Liver (tissue), 9 donors: ENCODE data around the gene ULK1. TPM values are rescaled to one million over a fixed set of nuclear protein-coding genes. Genes with fewer than 3 reads are reported as not detected.

Source experiments
- DNase-seq: peaks from one replicate; pipeline ENCODE4 v3.0.0-alpha.2; 2017; ENCODE audit warnings: low spot score
- H3K27ac ChIP-seq, 2 donors: one replicate each; pipeline ENCODE4 v1.7.0; 2013; ENCODE audit warnings: inconsistent platforms in 2 of 2, low read length in 2 of 2, control low read depth in 1 of 2, low read depth in 1 of 2, mild to moderate bottlenecking in 1 of 2
- H3K27me3 ChIP-seq, 4 donors: one replicate each; pipeline versions ENCODE4 v1.6.1 to v1.7.0; 2013; ENCODE audit warnings: low read length in 3 of 4, inconsistent platforms in 1 of 4, mild to moderate bottlenecking in 1 of 4, moderate library complexity in 1 of 4; ENCODE audit not compliant: control insufficient read depth in 4 of 4, insufficient read depth in 4 of 4
- H3K36me3 ChIP-seq, 4 donors: one replicate each; pipeline versions ENCODE4 v1.6.1 to v1.7.0; 2013; ENCODE audit warnings: low read length in 3 of 4, mild to moderate bottlenecking in 3 of 4, low read depth in 1 of 4, moderate library complexity in 1 of 4; ENCODE audit not compliant: control insufficient read depth in 4 of 4, insufficient read depth in 3 of 4
- H3K4me1 ChIP-seq, 4 donors: one replicate each; pipeline versions ENCODE4 v1.6.1 to v1.7.0; 2013; ENCODE audit warnings: low read length in 3 of 4, mild to moderate bottlenecking in 3 of 4, moderate library complexity in 1 of 4; ENCODE audit not compliant: control insufficient read depth in 4 of 4, insufficient read depth in 4 of 4
- H3K4me3 ChIP-seq, 3 donors: one replicate each; pipeline versions ENCODE4 v1.6.1 to v1.7.0; 2013; ENCODE audit warnings: low read length in 3 of 3, control low read depth in 1 of 3, low read depth in 1 of 3, mild to moderate bottlenecking in 1 of 3
- H3K9ac ChIP-seq, 2 donors: one replicate each; pipeline ENCODE4 v1.7.0; 2013; ENCODE audit warnings: low read length in 2 of 2, mild to moderate bottlenecking in 2 of 2, moderate library complexity in 2 of 2, control low read depth in 1 of 2, low read depth in 1 of 2
- H3K9me3 ChIP-seq, 4 donors: one replicate each; pipeline versions ENCODE4 v1.6.1 to v1.7.0; 2013; ENCODE audit warnings: low read length in 3 of 4; ENCODE audit not compliant: control insufficient read depth in 4 of 4
- EGR1 ChIP-seq, 2 donors: IDR thresholded peaks; 2 replicates each; pipeline ENCODE4 v1.6.1; 2016 to 2018; ENCODE audit warnings: antibody characterized with exemption in 2 of 2, low read depth in 2 of 2
- FOXA1 ChIP-seq: IDR thresholded peaks from 2 replicates; pipeline ENCODE4 v1.6.1; 2016; ENCODE audit warnings: antibody characterized with exemption
- FOXA2 ChIP-seq: IDR thresholded peaks from 2 replicates; pipeline ENCODE4 v1.6.1; 2016; ENCODE audit warnings: antibody characterized with exemption
- GABPA ChIP-seq, 2 donors: IDR thresholded peaks in 1 of 2; conservative IDR thresholded peaks in 1 of 2; 2 replicates each; pipeline ENCODE4 v1.6.1; 2016; ENCODE audit warnings: antibody characterized with exemption in 2 of 2, mild to moderate bottlenecking in 1 of 2, moderate library complexity in 1 of 2
- HNF4A ChIP-seq, 2 donors: conservative IDR thresholded peaks; 2 replicates each; pipeline ENCODE4 v1.6.1; 2016; ENCODE audit warnings: antibody characterized with exemption in 2 of 2, mild to moderate bottlenecking in 2 of 2
- HNF4G ChIP-seq: IDR thresholded peaks from 2 replicates; pipeline ENCODE4 v1.6.1; 2016; ENCODE audit warnings: antibody characterized with exemption
- JUND ChIP-seq, 2 donors: IDR thresholded peaks; 2 replicates each; pipeline ENCODE4 v1.6.1; 2016; ENCODE audit warnings: antibody characterized with exemption in 2 of 2
- NR2F2 ChIP-seq: IDR thresholded peaks from 2 replicates; pipeline ENCODE4 v1.6.1; 2016; ENCODE audit warnings: antibody characterized with exemption
- RAD21 ChIP-seq, 2 donors: IDR thresholded peaks; 2 replicates each; pipeline ENCODE4 v1.6.1; 2016; ENCODE audit warnings: antibody characterized with exemption in 2 of 2, mild to moderate bottlenecking in 2 of 2
- RXRA ChIP-seq, 2 donors: IDR thresholded peaks; 2 replicates each; pipeline ENCODE4 v1.6.1; 2017 to 2018; ENCODE audit warnings: antibody characterized with exemption in 2 of 2, mild to moderate bottlenecking in 1 of 2
- SP1 ChIP-seq: IDR thresholded peaks from 2 replicates; pipeline ENCODE4 v1.6.1; 2018; ENCODE audit warnings: antibody characterized with exemption, mild to moderate bottlenecking
- TAF1 ChIP-seq: conservative IDR thresholded peaks from 2 replicates; pipeline ENCODE4 v1.6.1; 2016; ENCODE audit warnings: antibody characterized with exemption, mild to moderate bottlenecking
- YY1 ChIP-seq: IDR thresholded peaks from 2 replicates; pipeline ENCODE4 v1.6.1; 2016; ENCODE audit warnings: antibody characterized with exemption, mild to moderate bottlenecking
- WGBS: extraction: QIAGEN DNeasy Blood & Tissue Kit; methylation state at CpG from one replicate; pipeline ENCODE4 v1.1.7; 2013; 5-methylcytosine and 5-hydroxymethylcytosine counted together
- polyA plus RNA-seq, 2 donors: library from polyadenylated mRNA; stranded (reverse) in 1 of 2; unstranded in 1 of 2; fragments of 200-250 nt in 1 of 2; fragments of >200 nt in 1 of 2; fragmentation: Nextera tagmentation in 1 of 2; extraction: Ambion mirVana in 1 of 2; gene quantifications; one replicate each; pipeline versions ENCODE4 v1.2.1 to v1.2.3, GENCODE V29; 2013 to 2015
- total RNA-seq, 2 donors: library from RNA; depleted of rRNA; stranded (reverse); fragments of >200 nt; gene quantifications; one replicate each; pipeline ENCODE4 v1.2.3, GENCODE V29; 2014
- TF ChIP-seq, protein P1 (sequence below): IDR thresholded peaks from 2 replicates; pipeline ENCODE4 v1.6.1; 2016; ENCODE audit warnings: antibody characterized with exemption
- TF ChIP-seq, protein P2 (sequence below): IDR thresholded peaks from 2 replicates; pipeline ENCODE4 v1.6.1; 2016; ENCODE audit warnings: antibody characterized with exemption, mild to moderate bottlenecking
- TF ChIP-seq, protein P3 (sequence below): IDR thresholded peaks from 2 replicates; pipeline ENCODE4 v1.6.1; 2016; ENCODE audit warnings: antibody characterized with exemption
- TF ChIP-seq, protein P4 (sequence below): IDR thresholded peaks from 2 replicates; pipeline ENCODE4 v1.6.1; 2016; ENCODE audit warnings: antibody characterized with exemption
- TF ChIP-seq, protein P5 (sequence below): fragments of 150-350 bp; IDR thresholded peaks from 2 replicates; pipeline ENCODE4 v1.5.1; 2017; ENCODE audit warnings: improper control_type of control experiment, low read depth, low read length; ENCODE audit not compliant: missing input control
- donor health status: healthy.
- donor health status: healthy.
- donor health status: healthy.
- donor health status: healthy.
- donor health status: healthy.

Gene ULK1
- total and polyA plus RNA-seq, 4 donors = 12.5 to 41.7 (median 15.1) TPM

DNA sequence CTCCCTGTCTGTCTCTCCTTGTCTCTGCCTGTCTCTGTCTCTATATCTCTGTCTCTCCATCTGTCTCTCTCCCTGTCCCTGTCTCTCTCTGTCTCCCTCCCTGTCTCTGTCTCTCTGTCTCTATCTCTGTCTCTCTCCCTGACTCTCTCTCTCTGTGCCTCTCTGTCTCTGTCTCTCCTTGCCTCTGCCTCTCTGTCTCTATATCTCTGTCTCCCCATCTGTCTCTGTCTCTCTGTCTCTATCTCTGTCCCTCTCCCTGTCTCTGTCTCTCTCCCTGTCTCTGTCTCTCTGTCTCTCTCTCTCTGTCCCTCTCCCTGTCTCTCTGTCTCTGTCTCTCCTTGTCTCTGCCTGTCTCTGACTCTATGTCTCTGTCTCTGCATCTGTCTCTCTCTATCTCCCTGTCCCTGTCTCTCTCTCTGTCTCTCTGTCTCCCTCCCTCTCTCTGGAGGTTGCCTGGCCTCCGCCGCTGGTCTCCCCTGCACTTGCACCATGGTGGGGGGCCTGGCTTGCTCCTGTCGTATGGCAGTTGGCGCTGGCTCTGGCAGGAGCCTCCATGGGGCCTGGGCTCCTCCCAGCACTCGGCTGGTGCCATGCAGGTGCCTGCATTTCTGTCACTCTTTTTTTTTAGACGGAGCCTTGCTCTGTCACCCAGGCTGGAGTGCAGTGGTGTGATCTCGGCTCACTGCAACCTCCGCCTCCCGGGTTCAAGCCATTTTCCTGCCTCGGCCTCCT is 37.9 kb upstream of the ULK1 start (continued):
- TF ChIP-seq HNF4A (conservative IDR thresholded peaks at IDR 0.05) (no peak), SP1 (no peak)

DNA sequence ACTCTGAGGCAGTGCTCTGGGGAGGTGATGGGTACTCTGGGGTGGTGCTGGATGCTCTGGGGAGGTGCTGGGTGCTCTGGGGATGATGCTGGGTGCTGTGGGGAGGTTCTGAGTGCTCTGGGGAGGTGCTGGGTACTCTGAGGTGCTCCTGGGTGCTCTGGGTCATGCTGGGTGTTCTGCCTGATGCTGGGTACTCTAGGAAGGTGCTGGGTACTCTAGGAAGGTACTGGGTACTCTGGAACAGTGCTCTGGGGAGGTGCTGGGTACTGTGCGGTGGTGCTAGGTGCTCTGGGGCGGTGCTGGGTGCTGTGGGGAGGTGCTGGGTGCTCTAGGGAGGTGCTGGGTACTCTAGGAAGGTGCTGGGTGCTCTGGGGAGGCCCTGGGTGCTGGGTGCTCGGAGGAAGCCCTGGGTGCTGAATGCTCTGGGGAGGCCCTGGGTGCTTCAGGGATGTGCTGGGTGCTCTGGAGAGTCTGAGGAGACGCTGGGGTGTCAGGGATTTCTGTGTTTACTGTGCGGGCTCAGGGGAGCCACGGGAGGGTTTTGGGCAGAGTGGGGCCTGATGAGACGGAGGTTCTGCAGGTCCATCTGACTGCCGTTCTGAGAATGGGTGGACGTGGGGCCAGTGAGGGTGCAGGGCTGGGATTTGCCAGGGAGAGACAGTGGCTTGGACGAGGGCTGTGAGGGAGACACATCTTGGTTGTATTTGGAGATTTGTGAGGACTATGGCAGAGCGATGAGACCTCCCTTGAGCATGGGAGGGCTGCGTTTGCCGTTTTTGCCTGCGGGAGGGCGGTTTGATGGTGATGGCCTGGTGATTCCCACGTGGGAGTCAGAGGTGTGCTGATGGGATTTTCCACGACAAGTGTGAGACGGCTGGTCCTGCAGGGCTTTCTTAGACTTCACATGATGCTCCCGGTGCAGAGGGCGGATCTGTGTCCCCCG is 36.2 kb upstream of the ULK1 start:
- H3K9ac ChIP-seq = no peak overlapping the region
- H3K36me3 ChIP-seq = no peaks in the 10 kb centered on the region
- no peak for DNase-seq
- H3K27ac ChIP-seq = no peak overlapping the region
- 89% methylated on average over 21 of the region's 21 CpGs for WGBS
- peaks cover 15 to 32% (median 26%) of the 10 kb centered on the region in 4 donors for H3K4me1 ChIP-seq
- H3K9me3 ChIP-seq = no peaks in the 10 kb centered on the region
- H3K27me3 ChIP-seq = no peaks in the 10 kb centered on the region
- H3K4me3 ChIP-seq = no peak overlapping the region
- TF ChIP-seq FOXA1 = no peak
- no peak for TF ChIP-seq RAD21 (IDR thresholded peaks at IDR 0.05)

DNA sequence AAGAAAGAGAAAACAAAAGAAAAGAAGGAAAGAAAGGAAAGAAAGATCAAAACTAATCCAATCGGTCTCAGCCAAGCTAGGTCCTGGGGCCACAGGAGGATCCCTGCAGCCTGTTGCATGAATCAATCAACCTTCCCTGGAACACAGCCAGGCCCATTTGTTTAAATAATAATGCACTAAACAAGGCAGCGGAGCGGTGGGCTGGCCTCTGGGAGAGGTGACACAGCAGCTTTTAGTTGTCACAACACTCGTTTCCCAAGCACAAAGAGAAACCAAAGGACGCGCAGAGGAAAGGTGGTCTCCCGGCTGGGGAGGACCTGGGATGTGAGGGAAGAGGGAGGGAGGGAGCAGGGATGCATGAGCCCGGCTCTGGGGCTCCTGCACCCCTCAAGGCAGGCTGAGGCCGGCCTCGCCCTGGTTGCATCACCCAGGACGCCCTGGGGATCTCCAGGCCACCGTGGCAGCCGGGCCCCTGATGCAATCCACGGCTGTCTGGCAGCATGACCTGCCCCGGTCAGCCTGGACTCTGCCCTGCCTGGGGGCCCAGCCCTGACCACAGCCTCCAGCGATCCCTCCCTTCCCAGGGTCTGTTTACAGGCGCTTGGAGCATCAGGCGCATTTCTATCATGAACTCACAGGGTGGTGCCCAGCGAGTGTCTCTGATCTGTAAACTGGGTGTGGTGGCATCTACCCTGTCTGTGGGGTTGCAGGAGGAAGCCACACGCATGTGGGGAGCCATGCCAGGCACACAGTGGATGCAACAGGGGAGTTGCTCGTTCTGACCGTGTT is 33.8 kb upstream of the ULK1 start:
- Histone ChIP-seq H3K36me3 (no peaks in the 10 kb centered on the region), H3K9ac (peak overlapping the region in 1 of 2 donors; percentile 45), H3K4me3 (peak overlapping the region; percentile 24 to 41 (median 40)), H3K27me3 (no peaks in the 10 kb centered on the region), H3K27ac (peak overlapping the region; percentile 80 to 83), H3K4me1 (peaks cover 15 to 35% (median 29%) of the 10 kb centered on the region in 4 donors), H3K9me3 (no peaks in the 10 kb centered on the region)
- WGBS = 14% methylated on average over 22 of the region's 22 CpGs
- DNase-seq = peak; percentile 77
- TF ChIP-seq, protein P1, sequence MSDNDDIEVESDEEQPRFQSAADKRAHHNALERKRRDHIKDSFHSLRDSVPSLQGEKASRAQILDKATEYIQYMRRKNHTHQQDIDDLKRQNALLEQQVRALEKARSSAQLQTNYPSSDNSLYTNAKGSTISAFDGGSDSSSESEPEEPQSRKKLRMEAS = peak; percentile 72
- TF ChIP-seq HNF4G (peak; percentile 89), SP1 (peak; percentile 97), FOXA2 (peak; percentile 61), HNF4A (conservative IDR thresholded peaks at IDR 0.05) (peak; percentile 97 to 98), GABPA (IDR thresholded peaks at IDR 0.05 in 1 of 2, conservative IDR thresholded peaks at IDR 0.05 in 1 of 2) (no peak), JUND (IDR thresholded peaks at IDR 0.05) (peak; percentile 62 to 67), RXRA (IDR thresholded peaks at IDR 0.05) (peak; percentile 92), RAD21 (IDR thresholded peaks at IDR 0.05) (peak in 1 of 2 donors; percentile 62), YY1 (peak; percentile 73), NR2F2 (peak; percentile 65), EGR1 (IDR thresholded peaks at IDR 0.05; ENCODE audit: low read depth in 2 of 2) (peak in 1 of 2 donors; percentile 63), TAF1 (no peak), FOXA1 (peak; percentile 68)
- TF ChIP-seq, protein P2, sequence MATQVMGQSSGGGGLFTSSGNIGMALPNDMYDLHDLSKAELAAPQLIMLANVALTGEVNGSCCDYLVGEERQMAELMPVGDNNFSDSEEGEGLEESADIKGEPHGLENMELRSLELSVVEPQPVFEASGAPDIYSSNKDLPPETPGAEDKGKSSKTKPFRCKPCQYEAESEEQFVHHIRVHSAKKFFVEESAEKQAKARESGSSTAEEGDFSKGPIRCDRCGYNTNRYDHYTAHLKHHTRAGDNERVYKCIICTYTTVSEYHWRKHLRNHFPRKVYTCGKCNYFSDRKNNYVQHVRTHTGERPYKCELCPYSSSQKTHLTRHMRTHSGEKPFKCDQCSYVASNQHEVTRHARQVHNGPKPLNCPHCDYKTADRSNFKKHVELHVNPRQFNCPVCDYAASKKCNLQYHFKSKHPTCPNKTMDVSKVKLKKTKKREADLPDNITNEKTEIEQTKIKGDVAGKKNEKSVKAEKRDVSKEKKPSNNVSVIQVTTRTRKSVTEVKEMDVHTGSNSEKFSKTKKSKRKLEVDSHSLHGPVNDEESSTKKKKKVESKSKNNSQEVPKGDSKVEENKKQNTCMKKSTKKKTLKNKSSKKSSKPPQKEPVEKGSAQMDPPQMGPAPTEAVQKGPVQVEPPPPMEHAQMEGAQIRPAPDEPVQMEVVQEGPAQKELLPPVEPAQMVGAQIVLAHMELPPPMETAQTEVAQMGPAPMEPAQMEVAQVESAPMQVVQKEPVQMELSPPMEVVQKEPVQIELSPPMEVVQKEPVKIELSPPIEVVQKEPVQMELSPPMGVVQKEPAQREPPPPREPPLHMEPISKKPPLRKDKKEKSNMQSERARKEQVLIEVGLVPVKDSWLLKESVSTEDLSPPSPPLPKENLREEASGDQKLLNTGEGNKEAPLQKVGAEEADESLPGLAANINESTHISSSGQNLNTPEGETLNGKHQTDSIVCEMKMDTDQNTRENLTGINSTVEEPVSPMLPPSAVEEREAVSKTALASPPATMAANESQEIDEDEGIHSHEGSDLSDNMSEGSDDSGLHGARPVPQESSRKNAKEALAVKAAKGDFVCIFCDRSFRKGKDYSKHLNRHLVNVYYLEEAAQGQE = peak; percentile 77
- TF ChIP-seq, protein P3, sequence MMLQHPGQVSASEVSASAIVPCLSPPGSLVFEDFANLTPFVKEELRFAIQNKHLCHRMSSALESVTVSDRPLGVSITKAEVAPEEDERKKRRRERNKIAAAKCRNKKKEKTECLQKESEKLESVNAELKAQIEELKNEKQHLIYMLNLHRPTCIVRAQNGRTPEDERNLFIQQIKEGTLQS = peak; percentile 99
- TF ChIP-seq, protein P4, sequence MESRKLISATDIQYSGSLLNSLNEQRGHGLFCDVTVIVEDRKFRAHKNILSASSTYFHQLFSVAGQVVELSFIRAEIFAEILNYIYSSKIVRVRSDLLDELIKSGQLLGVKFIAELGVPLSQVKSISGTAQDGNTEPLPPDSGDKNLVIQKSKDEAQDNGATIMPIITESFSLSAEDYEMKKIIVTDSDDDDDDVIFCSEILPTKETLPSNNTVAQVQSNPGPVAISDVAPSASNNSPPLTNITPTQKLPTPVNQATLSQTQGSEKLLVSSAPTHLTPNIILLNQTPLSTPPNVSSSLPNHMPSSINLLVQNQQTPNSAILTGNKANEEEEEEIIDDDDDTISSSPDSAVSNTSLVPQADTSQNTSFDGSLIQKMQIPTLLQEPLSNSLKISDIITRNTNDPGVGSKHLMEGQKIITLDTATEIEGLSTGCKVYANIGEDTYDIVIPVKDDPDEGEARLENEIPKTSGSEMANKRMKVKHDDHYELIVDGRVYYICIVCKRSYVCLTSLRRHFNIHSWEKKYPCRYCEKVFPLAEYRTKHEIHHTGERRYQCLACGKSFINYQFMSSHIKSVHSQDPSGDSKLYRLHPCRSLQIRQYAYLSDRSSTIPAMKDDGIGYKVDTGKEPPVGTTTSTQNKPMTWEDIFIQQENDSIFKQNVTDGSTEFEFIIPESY = peak; percentile 80
- TF ChIP-seq, protein P5, sequence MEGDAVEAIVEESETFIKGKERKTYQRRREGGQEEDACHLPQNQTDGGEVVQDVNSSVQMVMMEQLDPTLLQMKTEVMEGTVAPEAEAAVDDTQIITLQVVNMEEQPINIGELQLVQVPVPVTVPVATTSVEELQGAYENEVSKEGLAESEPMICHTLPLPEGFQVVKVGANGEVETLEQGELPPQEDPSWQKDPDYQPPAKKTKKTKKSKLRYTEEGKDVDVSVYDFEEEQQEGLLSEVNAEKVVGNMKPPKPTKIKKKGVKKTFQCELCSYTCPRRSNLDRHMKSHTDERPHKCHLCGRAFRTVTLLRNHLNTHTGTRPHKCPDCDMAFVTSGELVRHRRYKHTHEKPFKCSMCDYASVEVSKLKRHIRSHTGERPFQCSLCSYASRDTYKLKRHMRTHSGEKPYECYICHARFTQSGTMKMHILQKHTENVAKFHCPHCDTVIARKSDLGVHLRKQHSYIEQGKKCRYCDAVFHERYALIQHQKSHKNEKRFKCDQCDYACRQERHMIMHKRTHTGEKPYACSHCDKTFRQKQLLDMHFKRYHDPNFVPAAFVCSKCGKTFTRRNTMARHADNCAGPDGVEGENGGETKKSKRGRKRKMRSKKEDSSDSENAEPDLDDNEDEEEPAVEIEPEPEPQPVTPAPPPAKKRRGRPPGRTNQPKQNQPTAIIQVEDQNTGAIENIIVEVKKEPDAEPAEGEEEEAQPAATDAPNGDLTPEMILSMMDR = no peak
